Hepatocyte (in vitro differentiated cells): ENCODE measurements around the gene RSPRY1. TPM values are rescaled to one million over a fixed set of nuclear protein-coding genes. Genes with fewer than 3 reads are reported as not detected.

Experiments used
- DNase-seq: peaks from one replicate; pipeline ENCODE4 v3.0.0-alpha.2; 2016; ENCODE audit warnings: low spot score
- H2AFZ ChIP-seq: fragments of 200-600 bp; sonication (generic); 2 replicates; pipeline ENCODE4 v1.6.0; 2016; ENCODE audit warnings: antibody characterized with exemption, mild to moderate bottlenecking
- H3K27ac ChIP-seq: fragments of 200-600 bp; sonication (generic); 2 replicates; pipeline ENCODE4 v1.5.1; 2016; ENCODE audit warnings: mild to moderate bottlenecking
- H3K27me3 ChIP-seq: fragments of 200-600 bp; sonication (generic); 2 replicates; pipeline ENCODE4 v1.6.1; 2016
- H3K36me3 ChIP-seq: fragments of 200-600 bp; sonication (generic); replicated peaks from 2 replicates; pipeline ENCODE4 v1.5.1; 2016; ENCODE audit warnings: low read depth; ENCODE audit not compliant: insufficient read depth
- H3K4me1 ChIP-seq: fragments of 200-600 bp; sonication (generic); 2 replicates; pipeline ENCODE4 v1.5.1; 2016; ENCODE audit warnings: mild to moderate bottlenecking, moderate library complexity; ENCODE audit not compliant: insufficient read depth
- H3K4me2 ChIP-seq: fragments of 200-600 bp; sonication (generic); 2 replicates; pipeline ENCODE4 v1.6.0; 2016
- H3K4me3 ChIP-seq: fragments of 200-600 bp; sonication (generic); 2 replicates; pipeline ENCODE4 v1.5.1; 2016; ENCODE audit warnings: mild to moderate bottlenecking
- H3K79me2 ChIP-seq: fragments of 200-600 bp; sonication (generic); 2 replicates; pipeline ENCODE4 v1.6.0; 2017; ENCODE audit warnings: mild to moderate bottlenecking
- H3K9me2 ChIP-seq: fragments of 200-600 bp; sonication (generic); replicated peaks from 2 replicates; pipeline ENCODE4 v1.6.0; 2017; ENCODE audit warnings: mild to moderate bottlenecking; ENCODE audit not compliant: insufficient read depth
- H3K9me3 ChIP-seq: fragments of 200-600 bp; sonication (generic); 2 replicates; pipeline ENCODE4 v1.5.1; 2016; ENCODE audit warnings: low read depth, mild to moderate bottlenecking
- H4K20me1 ChIP-seq: fragments of 200-600 bp; sonication (generic); 2 replicates; pipeline ENCODE4 v1.6.0; 2016; ENCODE audit warnings: mild to moderate bottlenecking; ENCODE audit not compliant: insufficient read depth, poor library complexity, severe bottlenecking
- EZH2 ChIP-seq: fragments of 200-600 bp; sonication (generic); IDR thresholded peaks from 2 replicates; pipeline ENCODE4 v1.6.1; 2016; ENCODE audit warnings: antibody characterized with exemption, mild to moderate bottlenecking, borderline replicate concordance
- EZH2phosphoT487 ChIP-seq: fragments of 200-600 bp; sonication (generic); IDR thresholded peaks from one replicate; pipeline ENCODE4 v1.6.1; 2018; ENCODE audit warnings: antibody characterized with exemption, mild to moderate bottlenecking, low read depth, moderate library complexity; ENCODE audit not compliant: unreplicated experiment, severe bottlenecking
- WGBS: methylation state at CpG from one replicate; pipeline ENCODE4 v1.1.6; 2016; ENCODE audit warnings: low lambda C conversion rate; ENCODE audit errors: missing lambda C conversion rate; 5-methylcytosine and 5-hydroxymethylcytosine counted together
- polyA plus RNA-seq: library from polyadenylated mRNA; unstranded; fragments of >200 nt; fragmentation: Nextera tagmentation; extraction: Ambion mirVana; gene quantifications from 2 replicates; pipeline ENCODE4 v1.2.1, GENCODE V29; 2016
- total RNA-seq: library from RNA; depleted of rRNA; stranded (reverse); fragments of >200 nt; gene quantifications from 2 replicates; pipeline ENCODE4 v1.2.3, GENCODE V29; 2014
- TF ChIP-seq, protein P1 (sequence below): fragments of 200-600 bp; sonication (generic); IDR thresholded peaks from 2 replicates; pipeline ENCODE4 v1.5.1; 2016; ENCODE audit warnings: antibody characterized with exemption, mild to moderate bottlenecking; ENCODE audit not compliant: poor library complexity

Gene RSPRY1
- total and polyA plus RNA-seq, 2 experiments from 2014 or later, result 42.3 to 57.5 TPM

DNA sequence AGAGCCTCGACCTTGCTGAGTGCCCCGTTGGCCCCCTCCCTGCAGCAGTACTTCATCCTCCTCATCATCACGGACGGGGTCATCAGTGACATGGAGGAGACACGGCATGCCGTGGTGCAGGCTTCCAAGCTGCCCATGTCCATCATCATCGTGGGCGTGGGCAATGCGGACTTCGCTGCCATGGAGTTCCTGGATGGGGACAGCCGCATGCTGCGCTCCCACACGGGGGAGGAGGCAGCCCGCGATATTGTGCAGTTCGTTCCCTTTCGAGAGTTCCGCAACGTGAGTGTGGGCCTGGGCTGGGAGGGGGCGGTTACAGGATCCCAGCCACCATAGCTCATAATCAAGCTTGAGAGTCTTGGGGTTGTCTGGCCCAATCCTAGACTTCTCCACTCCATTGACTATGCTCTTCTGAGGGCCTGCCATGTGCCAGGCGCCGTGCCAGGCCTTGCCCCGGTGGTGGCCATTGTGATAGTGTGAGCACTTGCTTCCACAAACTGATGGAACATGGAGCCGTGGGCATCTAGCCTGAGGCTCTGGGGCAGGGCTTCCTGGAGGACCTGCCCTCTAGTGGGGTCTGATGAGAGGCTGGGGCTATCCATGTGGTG lies 40.0 kb upstream of the RSPRY1 start:
- no peak overlapping the region for H3K4me3 ChIP-seq
- no peaks in the 10 kb centered on the region for H3K27me3 ChIP-seq
- no peaks in the 10 kb centered on the region for H3K9me2 ChIP-seq
- H3K4me1 ChIP-seq, result peaks cover 8% of the 10 kb centered on the region
- no peaks in the 10 kb centered on the region for H3K36me3 ChIP-seq
- DNase-seq, result no peak
- H4K20me1 ChIP-seq, result no peaks in the 10 kb centered on the region
- no peak overlapping the region for H2AFZ ChIP-seq
- TF ChIP-seq EZH2phosphoT487 (no peak), EZH2 (no peak)
- TF ChIP-seq, protein P1, sequence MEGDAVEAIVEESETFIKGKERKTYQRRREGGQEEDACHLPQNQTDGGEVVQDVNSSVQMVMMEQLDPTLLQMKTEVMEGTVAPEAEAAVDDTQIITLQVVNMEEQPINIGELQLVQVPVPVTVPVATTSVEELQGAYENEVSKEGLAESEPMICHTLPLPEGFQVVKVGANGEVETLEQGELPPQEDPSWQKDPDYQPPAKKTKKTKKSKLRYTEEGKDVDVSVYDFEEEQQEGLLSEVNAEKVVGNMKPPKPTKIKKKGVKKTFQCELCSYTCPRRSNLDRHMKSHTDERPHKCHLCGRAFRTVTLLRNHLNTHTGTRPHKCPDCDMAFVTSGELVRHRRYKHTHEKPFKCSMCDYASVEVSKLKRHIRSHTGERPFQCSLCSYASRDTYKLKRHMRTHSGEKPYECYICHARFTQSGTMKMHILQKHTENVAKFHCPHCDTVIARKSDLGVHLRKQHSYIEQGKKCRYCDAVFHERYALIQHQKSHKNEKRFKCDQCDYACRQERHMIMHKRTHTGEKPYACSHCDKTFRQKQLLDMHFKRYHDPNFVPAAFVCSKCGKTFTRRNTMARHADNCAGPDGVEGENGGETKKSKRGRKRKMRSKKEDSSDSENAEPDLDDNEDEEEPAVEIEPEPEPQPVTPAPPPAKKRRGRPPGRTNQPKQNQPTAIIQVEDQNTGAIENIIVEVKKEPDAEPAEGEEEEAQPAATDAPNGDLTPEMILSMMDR, result no peak
- H3K79me2 ChIP-seq, result no peaks in the 10 kb centered on the region
- H3K27ac ChIP-seq, result no peak overlapping the region
- H3K9me3 ChIP-seq, result no peaks in the 10 kb centered on the region
- H3K4me2 ChIP-seq, result no peak overlapping the region
- WGBS, result 95% methylated on average over 23 of the region's 24 CpGs

GRCh38 chr16:57146735-57147134 lies 39.4 kb upstream of the RSPRY1 start:
- Histone ChIP-seq H3K9me3 (no peaks in the 10 kb centered on the region), H3K36me3 (no peaks in the 10 kb centered on the region), H2AFZ (no peak overlapping the region), H3K27ac (no peak overlapping the region), H3K27me3 (no peaks in the 10 kb centered on the region), H3K9me2 (no peaks in the 10 kb centered on the region), H4K20me1 (no peaks in the 10 kb centered on the region), H3K4me2 (no peak overlapping the region), H3K79me2 (no peaks in the 10 kb centered on the region), H3K4me1 (peaks cover 8% of the 10 kb centered on the region), H3K4me3 (no peak overlapping the region)
- DNase-seq, result no peak
- WGBS, result 96% methylated on average over 5 of the region's 5 CpGs
- TF ChIP-seq EZH2 (no peak), EZH2phosphoT487 (no peak)
- TF ChIP-seq, protein P1, result no peak

GRCh38 chr16:57147381-57148221 lies 38.5 kb upstream of the RSPRY1 start:
- H3K27ac ChIP-seq, result peak overlapping the region; percentile 48
- no peak overlapping the region for H3K4me2 ChIP-seq
- no peaks in the 10 kb centered on the region for H3K9me2 ChIP-seq
- peaks cover 6% of the 10 kb centered on the region for H3K4me1 ChIP-seq
- WGBS, result 51% methylated on average over 14 of the region's 14 CpGs
- H4K20me1 ChIP-seq, result no peaks in the 10 kb centered on the region
- no peaks in the 10 kb centered on the region for H3K9me3 ChIP-seq
- H3K36me3 ChIP-seq, result no peaks in the 10 kb centered on the region
- TF ChIP-seq EZH2phosphoT487, result no peak
- no peak for TF ChIP-seq EZH2
- no peak overlapping the region for H2AFZ ChIP-seq
- no peak for DNase-seq
- no peaks in the 10 kb centered on the region for H3K27me3 ChIP-seq
- no peak overlapping the region for H3K4me3 ChIP-seq
- no peaks in the 10 kb centered on the region for H3K79me2 ChIP-seq

DNA sequence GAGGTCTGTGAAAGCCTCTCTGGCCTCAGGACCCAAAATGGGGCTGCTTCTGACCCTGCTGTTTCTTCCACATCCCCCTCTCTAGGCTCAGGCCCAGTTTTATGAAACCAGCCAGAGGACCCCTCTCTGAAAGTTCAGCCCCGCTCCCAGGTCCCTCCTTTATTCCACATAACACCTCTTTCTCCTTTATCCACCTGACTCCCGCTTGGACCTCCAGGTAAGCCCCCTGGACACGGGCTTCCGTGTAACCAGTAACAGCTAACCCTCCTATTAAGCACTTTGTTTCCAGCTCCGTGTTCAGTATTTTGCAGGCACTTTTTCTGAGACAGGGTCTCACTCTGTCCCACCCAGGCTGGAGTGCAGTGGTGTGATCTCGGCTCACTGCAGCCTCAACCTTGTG lies 37.6 kb upstream of the RSPRY1 start:
- H2AFZ ChIP-seq, result no peak overlapping the region
- no peaks in the 10 kb centered on the region for H3K27me3 ChIP-seq
- peaks cover 3% of the 10 kb centered on the region for H3K36me3 ChIP-seq
- peaks cover 6% of the 10 kb centered on the region for H3K4me1 ChIP-seq
- no peak overlapping the region for H3K27ac ChIP-seq
- H4K20me1 ChIP-seq, result no peaks in the 10 kb centered on the region
- DNase-seq, result no peak
- no peaks in the 10 kb centered on the region for H3K9me3 ChIP-seq
- no peak overlapping the region for H3K4me2 ChIP-seq
- H3K4me3 ChIP-seq, result no peak overlapping the region
- H3K9me2 ChIP-seq, result no peaks in the 10 kb centered on the region
- WGBS, result 94% methylated on average over 6 of the region's 6 CpGs
- H3K79me2 ChIP-seq, result no peaks in the 10 kb centered on the region
- TF ChIP-seq EZH2, result no peak
- TF ChIP-seq, protein P1, result no peak
- TF ChIP-seq EZH2phosphoT487, result no peak
